ENCODE measurements around the gene FDXACB1.

Gene FDXACB1

DNA sequence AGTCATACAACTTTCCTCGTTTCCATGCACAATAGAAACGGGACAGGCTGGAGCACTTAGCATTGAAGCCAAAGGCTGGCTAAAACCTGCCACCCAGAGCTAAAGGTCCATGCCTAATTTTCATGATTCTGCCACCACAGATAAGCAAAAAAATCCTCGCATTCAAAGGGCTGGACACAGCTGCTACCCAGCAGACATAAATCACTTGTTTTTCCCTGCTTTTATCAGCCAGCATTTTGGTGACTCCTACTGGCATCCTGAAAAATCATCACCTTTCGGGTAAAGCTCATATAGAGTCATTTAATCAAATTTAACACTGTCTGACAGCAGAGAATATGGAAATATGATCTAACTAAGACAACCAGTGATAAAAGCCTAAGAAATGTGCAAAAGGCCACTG lies 45.4 kb downstream of the FDXACB1 start:
- no peak for DNase-seq (ENCODE audit: low spot score)
- in situ Hi-C loops (cut with MboI; ENCODE audit: low pct_unique_long_range_greater_than_20kb, low sequenced_read_pairs, unreplicated experiment) = no loop called here
- TF ChIP-seq, protein P1, sequence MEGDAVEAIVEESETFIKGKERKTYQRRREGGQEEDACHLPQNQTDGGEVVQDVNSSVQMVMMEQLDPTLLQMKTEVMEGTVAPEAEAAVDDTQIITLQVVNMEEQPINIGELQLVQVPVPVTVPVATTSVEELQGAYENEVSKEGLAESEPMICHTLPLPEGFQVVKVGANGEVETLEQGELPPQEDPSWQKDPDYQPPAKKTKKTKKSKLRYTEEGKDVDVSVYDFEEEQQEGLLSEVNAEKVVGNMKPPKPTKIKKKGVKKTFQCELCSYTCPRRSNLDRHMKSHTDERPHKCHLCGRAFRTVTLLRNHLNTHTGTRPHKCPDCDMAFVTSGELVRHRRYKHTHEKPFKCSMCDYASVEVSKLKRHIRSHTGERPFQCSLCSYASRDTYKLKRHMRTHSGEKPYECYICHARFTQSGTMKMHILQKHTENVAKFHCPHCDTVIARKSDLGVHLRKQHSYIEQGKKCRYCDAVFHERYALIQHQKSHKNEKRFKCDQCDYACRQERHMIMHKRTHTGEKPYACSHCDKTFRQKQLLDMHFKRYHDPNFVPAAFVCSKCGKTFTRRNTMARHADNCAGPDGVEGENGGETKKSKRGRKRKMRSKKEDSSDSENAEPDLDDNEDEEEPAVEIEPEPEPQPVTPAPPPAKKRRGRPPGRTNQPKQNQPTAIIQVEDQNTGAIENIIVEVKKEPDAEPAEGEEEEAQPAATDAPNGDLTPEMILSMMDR (IDR thresholded peaks at IDR 0.05; ENCODE audit: extremely low read depth, insufficient read depth, missing control alignments) = no peak

DNA sequence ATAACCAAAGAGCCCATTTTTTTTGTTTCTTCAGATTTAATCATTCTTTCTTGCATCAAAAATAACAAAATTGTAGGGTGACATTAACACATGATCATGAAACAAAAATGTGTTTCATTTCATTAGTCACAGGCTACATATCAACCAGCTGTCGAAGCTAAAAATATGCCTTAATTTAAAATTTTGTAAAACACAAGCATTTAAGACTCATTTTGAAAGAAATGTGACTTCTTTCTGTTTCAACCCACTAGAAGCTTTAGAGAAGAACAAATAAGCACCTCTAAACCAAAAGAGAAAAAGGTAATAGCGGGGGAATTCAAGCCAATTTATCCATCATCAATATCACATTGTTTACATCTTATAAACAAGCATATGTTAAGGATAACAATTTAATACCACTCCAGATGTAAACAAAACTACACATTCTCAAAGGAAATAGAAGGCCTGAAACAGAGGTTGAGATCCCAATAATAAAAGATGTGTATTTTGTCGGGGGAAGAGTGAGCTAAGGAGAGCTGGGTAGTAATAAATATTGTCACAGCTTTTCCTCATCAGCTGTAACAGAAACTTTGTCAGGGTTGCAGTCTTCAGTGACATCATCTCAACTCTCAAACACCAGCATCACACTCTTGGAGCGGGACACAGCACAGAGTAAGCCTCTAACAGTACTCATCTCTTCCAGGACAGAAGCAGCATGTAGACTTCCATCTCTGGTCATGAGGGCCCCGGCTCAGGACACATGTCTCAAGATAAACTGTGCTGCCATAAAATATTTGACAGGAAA lies 49.6 kb downstream of the FDXACB1 start:
- peak; percentile 58 for DNase-seq (ENCODE audit: low spot score)
- TF ChIP-seq, protein P1 (IDR thresholded peaks at IDR 0.05; ENCODE audit: extremely low read depth, insufficient read depth, missing control alignments) = no peak
- in situ Hi-C loops (cut with MboI; ENCODE audit: low pct_unique_long_range_greater_than_20kb, low sequenced_read_pairs, unreplicated experiment) = no loop called here

DNA sequence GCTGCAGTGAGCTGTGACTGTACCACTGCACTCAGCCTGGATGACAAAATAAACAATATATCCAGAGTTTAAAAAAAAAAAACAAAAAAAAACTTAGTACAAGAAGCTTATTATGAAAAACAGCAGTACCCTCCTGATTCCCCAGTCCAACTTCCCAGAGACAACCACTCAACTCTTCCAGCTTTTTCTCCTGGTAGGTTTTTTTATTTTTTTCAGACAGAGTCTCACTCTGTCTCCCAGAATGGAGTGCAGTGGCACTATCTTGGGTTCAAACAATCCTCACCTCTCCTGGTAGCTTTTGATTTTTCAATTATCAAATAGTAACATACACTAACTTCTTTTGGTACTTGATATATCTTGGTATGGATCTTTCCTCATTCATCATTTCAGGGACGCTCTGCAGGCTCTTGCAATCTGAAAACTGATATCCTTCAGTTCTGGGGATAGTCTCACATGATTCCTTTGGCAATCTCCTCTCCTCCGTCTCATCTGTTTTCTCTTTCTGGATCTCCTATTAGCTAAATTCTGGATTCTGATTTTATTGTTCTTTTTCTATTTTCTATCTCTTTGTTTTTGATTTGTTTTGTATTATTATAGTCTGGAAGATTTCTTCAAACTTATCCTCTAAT lies 52.5 kb downstream of the FDXACB1 start:
- no peak for DNase-seq (ENCODE audit: low spot score)
- TF ChIP-seq, protein P1 (IDR thresholded peaks at IDR 0.05; ENCODE audit: extremely low read depth, insufficient read depth, missing control alignments) = no peak
- in situ Hi-C loops (cut with MboI; ENCODE audit: low pct_unique_long_range_greater_than_20kb, low sequenced_read_pairs, unreplicated experiment) = no loop called here
